Stimulated activated CD4-positive, alpha-beta T cell treated with anti-CD3 and anti-CD28 coated beads, TNF-alpha, amount 100 ng/mL, for 48 hours (primary cell): ENCODE results near the gene PIN1.
"Not testable (repeated sequence)": the region's sequence is repeated elsewhere in the genome, so short reads cannot be mapped to it uniquely, and the experiment has no call there.

Source experiments
- DNase-seq, 3 donors: peaks; one replicate each; pipeline ENCODE4 v3.0.0-alpha.2; 2020; ENCODE audit warnings: low read depth in 3 of 3

The PIN1 gene

GRCh38 chr19:9818734-9819595 is 16.2 kb upstream of the PIN1 start, which contains the start of gene FBXL12:
TSS of gene FBXL12 (minus strand) at chr19:9819079. CDS start at chr19:9818813, 266 bp downstream.
- DNase-seq = peak; percentile 100

GRCh38 chr19:9819596-9819909 is 15.6 kb upstream of the PIN1 start:
- no peak for DNase-seq

- not testable (repeated sequence) for DNase-seq
These were observed 15.1 kb upstream of the PIN1 start for GRCh38 chr19:9820034-9820433.

- DNase-seq = no peak
These were observed 11.3 kb upstream of the PIN1 start for GRCh38 chr19:9823816-9824215.

DNA sequence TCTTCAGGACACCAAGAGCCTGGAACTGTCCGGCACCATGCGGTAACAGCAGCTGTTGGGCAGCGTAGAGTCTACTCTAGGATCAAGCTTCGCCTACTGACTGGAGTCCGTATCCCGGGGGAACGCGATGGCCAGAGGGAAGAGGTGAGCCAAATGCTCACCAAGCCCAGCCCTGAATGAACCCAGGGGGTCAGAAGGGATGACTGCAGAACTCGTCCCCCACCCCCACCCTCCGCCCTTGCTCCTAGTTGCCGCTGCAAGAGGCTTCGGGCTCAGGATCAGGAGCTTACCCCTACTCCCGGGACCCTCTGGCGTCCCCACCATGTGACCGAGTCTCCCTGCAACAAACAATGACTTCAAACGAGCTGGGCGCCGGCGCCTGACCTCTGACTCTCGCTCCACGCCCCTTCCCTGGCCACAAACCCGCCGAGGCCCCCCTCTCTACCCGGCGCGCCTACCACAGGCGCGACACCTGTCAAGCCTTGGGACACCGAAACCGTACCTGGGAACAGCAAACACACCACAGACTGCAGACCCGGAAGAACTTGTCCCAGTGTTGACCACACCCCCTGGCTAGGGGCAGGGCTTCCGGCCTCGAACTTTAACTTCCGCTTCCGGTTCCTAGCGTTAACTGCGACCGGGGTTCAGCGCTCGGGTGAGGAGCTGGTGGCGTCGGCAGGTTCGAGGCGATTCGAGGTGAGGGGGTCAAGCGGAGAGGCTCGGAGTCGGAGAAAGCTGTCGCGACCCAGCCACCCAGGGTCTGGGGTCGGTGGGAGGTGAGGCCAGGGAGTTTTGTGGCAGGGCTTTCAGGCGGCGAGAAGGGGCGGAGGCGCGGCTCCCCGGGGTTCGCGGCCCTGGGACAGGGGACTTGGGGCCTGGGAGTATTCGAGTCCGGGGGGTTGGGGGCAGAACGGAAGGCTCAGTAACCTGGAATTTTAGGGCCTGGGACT is 7.6 kb upstream of the PIN1 start, which contains the start of gene UBL5:
TSS of gene UBL5 (plus strand) at position 630 of the 950 bp plus-strand sequence. CDS start 420 bp downstream, outside the sequence.
- peak; percentile 72 to 83 (median 82) for DNase-seq

- DNase-seq = no peak
These were observed 6.5 kb upstream of the PIN1 start for GRCh38 chr19:9828551-9829063.

GRCh38 chr19:9834307-9834725 is 802 bp upstream of the PIN1 start:
- DNase-seq = no peak

GRCh38 chr19:9835507-9835949 is 410 bp downstream of the PIN1 start:
- no peak for DNase-seq

GRCh38 chr19:9836021-9836420 is 903 bp downstream of the PIN1 start:
- DNase-seq = no peak

GRCh38 chr19:9838324-9838723 is 3.2 kb downstream of the PIN1 start:
- no peak for DNase-seq

- no peak for DNase-seq
These were observed 4.3 kb downstream of the PIN1 start for GRCh38 chr19:9839415-9839814.

DNA sequence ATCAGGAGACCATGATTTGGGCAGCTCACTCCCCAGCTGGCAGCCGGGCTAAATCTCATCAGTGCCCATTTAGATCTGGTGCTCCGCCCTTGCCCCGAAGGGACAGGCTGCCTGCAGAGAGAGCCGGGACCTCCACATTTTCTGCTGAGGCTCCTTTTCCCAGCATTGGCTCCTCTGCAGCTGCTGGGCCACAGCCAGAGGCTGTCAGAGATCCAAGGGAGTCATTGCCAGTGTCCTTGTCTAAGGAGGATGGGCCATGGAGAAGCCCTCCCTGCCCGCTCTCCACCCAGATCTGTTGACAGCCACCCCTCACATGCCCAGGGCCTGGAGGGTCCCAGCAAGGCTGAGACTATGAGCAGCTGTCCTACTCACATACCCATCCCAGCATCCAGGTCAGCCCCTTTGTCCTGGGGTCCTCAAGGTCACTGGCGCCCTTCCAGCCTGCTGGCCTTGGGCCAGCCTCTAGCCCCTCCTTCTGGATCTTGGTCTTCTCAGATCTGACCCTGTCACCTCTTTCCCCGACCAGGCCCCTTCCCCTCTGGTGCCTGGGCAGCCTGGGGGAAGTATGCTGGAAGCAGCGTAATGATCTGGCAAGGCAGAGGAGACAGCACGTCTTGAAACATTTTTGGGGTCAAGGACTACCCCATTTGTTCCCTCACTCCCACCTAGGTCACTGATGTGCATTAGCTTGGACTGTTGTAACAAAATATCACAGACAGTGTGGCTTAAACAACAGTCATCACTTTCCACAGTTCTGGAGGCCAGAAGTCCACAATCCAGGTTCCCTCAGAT is 7.9 kb downstream of the PIN1 start:
- no peak for DNase-seq

DNA sequence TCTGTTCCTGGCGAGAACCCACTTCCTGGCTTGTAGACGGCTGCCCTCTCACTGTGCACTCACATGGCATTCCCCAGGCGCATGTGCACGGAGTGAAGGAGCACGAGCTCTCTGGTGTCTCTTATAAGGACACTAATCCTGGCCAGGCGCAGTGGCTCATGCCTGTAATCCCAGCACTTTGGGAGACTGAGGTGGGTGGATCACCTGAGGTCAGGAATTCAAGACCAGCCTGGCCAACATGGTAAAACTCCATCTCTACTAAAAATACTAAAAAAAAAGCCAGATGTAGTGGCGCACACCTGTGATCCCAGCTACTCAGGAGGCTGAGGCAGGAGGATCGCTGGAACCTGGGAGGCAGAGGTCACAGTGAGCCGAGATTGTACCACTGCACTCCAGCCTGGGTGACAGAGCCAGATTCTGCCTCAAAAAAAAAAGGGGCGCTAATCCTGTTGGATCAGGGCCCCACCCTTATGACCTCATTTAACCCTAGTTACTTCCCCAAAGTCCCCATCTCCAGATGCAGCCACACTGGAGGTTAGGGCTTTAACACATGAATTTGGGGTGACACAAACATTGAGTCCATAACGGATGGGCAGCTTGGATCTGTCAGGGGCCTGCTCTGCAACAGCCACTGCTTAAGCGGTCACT is 8.6 kb downstream of the PIN1 start:
- DNase-seq = not testable (repeated sequence)

DNA sequence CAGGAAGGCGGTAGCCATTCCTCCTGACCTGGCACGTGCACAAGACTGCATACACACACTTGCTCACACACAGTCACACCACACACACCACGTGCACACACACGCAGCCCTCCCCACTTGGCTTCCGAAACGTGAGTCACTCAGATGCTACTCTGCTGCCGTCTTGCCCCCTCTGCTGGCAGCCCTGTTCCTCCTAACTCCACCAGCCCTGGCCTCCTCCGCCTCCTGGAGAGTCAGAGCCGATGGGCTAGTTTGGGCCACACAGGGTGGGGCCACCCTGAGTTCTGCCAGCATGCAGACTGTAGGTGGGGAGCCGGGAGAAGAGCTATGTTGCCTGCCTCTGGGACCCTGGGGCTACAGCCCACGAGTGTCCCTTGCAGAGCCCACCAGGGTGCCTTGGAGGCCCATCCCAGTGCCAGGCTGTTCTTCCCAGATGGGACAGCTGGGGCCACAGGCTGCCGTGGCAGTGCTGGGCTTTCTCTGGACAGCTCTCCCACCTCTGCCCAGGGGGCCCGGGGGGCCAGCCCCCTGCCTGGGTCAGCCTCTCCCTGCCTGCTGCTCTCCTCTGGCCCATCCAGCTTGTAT is 12.1 kb downstream of the PIN1 start:
- DNase-seq = peak in 2 of 3 donors; percentile 44 to 53

- no peak for DNase-seq
These were observed 12.9 kb downstream of the PIN1 start for GRCh38 chr19:9848060-9848459.

DNA sequence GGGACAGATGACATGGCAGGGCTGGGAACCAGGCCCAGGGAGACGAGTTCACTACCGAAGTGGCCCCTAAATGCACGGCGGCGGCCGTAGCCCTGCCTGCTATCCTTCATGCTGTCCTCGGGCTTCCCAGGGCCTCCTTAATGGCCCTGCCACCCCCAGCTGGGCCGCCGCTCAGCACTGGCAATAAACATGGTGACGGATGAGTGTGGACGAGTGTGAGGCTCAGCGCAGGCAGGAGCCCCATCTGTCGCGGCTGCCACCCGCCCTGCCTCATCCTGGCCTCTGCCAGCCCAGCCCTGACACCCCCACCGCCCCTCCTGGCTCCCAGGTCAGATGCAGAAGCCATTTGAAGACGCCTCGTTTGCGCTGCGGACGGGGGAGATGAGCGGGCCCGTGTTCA is 13.6 kb downstream of the PIN1 start:
- no peak for DNase-seq

DNA sequence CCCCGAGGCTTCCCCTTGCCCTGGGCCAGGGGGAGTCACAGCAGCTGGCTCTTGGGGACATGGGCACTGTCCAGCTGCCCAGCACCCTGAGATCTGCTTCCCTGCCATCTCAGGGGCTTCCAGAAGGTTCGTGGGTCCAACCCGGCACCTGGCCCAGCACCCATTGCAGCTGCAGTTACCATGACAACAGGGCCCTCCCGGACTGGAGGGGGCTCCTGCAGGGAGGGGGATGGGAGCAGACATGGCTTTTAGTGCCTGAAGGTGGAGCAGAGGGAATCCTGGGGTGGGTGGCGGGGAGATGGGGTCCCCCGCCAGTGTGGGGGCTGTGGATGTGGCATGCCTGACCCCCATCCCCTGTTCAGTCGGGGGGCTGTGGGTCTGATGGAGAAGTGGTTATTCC is 14.7 kb downstream of the PIN1 start:
- no peak for DNase-seq

GRCh38 chr19:9850235-9850959 is 15.3 kb downstream of the PIN1 start:
- DNase-seq = no peak

GRCh38 chr19:9854282-9854846 is 19.2 kb downstream of the PIN1 start:
- no peak for DNase-seq
